Breast epithelium (tissue), 3 donors: ENCODE measurements around the gene ISYNA1.

Experiments
- POLR2A ChIP-seq: fragments of 450-650 bp; IDR thresholded peaks from one replicate; pipeline ENCODE4 v1.6.1; 2016; ENCODE audit warnings: antibody characterized with exemption, mild to moderate bottlenecking, moderate library complexity
- TF ChIP-seq, protein P1 (sequence below), 3 donors: fragments of 450-650 bp; IDR thresholded peaks; one replicate each; pipeline ENCODE4 v1.5.1; 2016 to 2017; ENCODE audit warnings: antibody characterized with exemption in 3 of 3, mild to moderate bottlenecking in 3 of 3, moderate library complexity in 3 of 3

DNA sequence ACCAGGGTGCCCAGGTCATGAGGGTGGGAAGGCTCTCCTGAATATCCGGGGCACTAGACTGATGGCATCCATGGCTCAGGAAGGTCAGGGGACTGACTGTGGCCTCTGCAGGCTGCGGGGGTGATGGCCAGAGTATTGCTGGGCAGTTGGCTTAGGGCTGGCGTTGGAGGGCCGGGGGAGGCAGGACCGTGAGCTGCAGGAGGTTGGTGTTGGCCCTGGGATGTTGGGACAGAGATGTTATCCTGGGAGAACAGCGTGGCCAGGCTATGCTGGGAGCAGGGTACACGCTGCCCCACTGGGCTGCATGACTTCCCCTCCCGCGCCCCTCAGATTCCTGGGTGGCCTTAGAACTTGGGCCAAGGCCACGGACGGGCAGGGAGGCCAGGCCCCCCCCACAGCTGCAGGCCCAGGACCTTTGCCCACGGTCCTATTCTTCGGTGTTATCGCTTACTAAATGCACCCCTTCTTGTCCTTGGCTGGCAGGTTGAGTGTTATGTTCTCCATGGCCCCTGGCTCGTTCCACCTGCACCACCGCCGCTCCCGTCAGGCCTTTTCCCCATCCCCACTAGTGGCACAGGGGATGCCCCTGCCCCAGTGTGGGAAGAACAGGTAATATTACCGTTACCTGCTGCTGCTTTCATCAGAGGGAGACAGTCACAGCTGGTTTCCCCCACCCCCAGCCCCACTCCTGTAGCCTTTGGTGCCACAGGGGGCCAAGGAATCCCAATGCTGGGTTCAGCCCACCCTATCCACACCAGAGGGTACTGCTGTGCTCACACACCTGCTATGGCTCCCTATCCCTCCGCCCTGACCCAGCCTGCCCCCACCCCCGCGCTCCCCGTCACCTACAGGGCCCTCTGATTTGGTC is 3.2 kb upstream of the ISYNA1 start:
- TF ChIP-seq, protein P1, sequence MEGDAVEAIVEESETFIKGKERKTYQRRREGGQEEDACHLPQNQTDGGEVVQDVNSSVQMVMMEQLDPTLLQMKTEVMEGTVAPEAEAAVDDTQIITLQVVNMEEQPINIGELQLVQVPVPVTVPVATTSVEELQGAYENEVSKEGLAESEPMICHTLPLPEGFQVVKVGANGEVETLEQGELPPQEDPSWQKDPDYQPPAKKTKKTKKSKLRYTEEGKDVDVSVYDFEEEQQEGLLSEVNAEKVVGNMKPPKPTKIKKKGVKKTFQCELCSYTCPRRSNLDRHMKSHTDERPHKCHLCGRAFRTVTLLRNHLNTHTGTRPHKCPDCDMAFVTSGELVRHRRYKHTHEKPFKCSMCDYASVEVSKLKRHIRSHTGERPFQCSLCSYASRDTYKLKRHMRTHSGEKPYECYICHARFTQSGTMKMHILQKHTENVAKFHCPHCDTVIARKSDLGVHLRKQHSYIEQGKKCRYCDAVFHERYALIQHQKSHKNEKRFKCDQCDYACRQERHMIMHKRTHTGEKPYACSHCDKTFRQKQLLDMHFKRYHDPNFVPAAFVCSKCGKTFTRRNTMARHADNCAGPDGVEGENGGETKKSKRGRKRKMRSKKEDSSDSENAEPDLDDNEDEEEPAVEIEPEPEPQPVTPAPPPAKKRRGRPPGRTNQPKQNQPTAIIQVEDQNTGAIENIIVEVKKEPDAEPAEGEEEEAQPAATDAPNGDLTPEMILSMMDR (IDR thresholded peaks at IDR 0.05): no peak
- TF ChIP-seq POLR2A: no peak
